H1 (cell line): Measurements from ENCODE around the gene DNAJB8. TPM values are rescaled to one million over a fixed set of nuclear protein-coding genes. Genes with fewer than 3 reads are reported as not detected.

ENCODE experiments used
- CTCF ChIA-PET: fragments of 300-600 bp; sonication (Branson Sonifier 250); formaldehyde crosslinking; loops from one replicate; lab custom pipeline; 2021; ENCODE audit not compliant: partially characterized antibody; lab: Charles Lee
- POLR2A ChIA-PET: fragments of 300-600 bp; sonication (Branson Sonifier 250); formaldehyde crosslinking; loops from one replicate; lab custom pipeline; 2021; ENCODE audit warnings: inconsistent platforms; ENCODE audit not compliant: partially characterized antibody; lab: Charles Lee
- DNase-seq, 2 experiments: peaks; one replicate each; pipeline versions ENCODE4 v3.0.0 to v3.0.0-alpha.2; 2010 to 2022; ENCODE audit warnings: low spot score in 2 of 2, low read depth in 1 of 2, mixed read lengths in 1 of 2
- FAIRE-seq: peaks from 2 replicates; lab custom pipeline; 2011; peaks lifted over from hg19 to GRCh38; lab: Jason Lieb, UNC
- H2AFZ ChIP-seq: 2 replicates; pipeline ENCODE4 v1.8.1; 2012; ENCODE audit warnings: low read length, inconsistent platforms
- H2AK5ac ChIP-seq: 2 replicates; pipeline ENCODE4 v1.6.1; 2013; ENCODE audit warnings: low read depth, low read length
- H2BK120ac ChIP-seq: replicated peaks from 2 replicates; pipeline ENCODE3; 2013; ENCODE audit warnings: low read depth, low read length, inconsistent platforms
- H2BK12ac ChIP-seq: 2 replicates; pipeline ENCODE4 v1.6.1; 2013; ENCODE audit warnings: low read depth, low read length
- H2BK15ac ChIP-seq: 2 replicates; pipeline ENCODE4 v1.6.1; 2013; ENCODE audit warnings: low read length
- H2BK20ac ChIP-seq: 2 replicates; pipeline ENCODE4 v1.6.1; 2013; ENCODE audit warnings: low read length
- H2BK5ac ChIP-seq: 2 replicates; pipeline ENCODE4 v1.6.1; 2013; ENCODE audit warnings: low read depth, low read length
- H3K14ac ChIP-seq: 2 replicates; pipeline ENCODE4 v1.6.1; 2013; ENCODE audit warnings: inconsistent platforms; ENCODE audit not compliant: insufficient read length
- H3K18ac ChIP-seq: 2 replicates; pipeline ENCODE4 v1.6.1; 2013; ENCODE audit warnings: low read length; ENCODE audit errors: extremely low read depth
- H3K23ac ChIP-seq: 2 replicates; pipeline ENCODE4 v1.6.1; 2013; ENCODE audit warnings: inconsistent platforms; ENCODE audit not compliant: insufficient read length
- H3K23me2 ChIP-seq: 2 replicates; pipeline ENCODE4 v1.6.1; 2013; ENCODE audit warnings: low read depth, low read length
- H3K27ac ChIP-seq: 2 replicates; pipeline ENCODE4 v1.6.1; 2011; ENCODE audit warnings: low read depth, low read length, inconsistent platforms
- H3K27me3 ChIP-seq, 4 experiments: replicated peaks in 1 of 4; 1 replicate in 1 of 4; 2 replicates in 3 of 4; pipeline versions ENCODE4 v1.6.1 to v1.8.1; 2011 to 2013; ENCODE audit warnings: low read length in 3 of 4, mild to moderate bottlenecking in 3 of 4, inconsistent platforms in 2 of 4, mixed read lengths in 2 of 4, moderate library complexity in 1 of 4; ENCODE audit not compliant: control insufficient read depth in 3 of 4, insufficient read depth in 3 of 4; ENCODE audit errors: extremely low read depth in 1 of 4
- H3K36me3 ChIP-seq, 4 experiments: 2 replicates each; pipeline versions ENCODE4 v1.6.1 to v1.8.1; 2011 to 2013; ENCODE audit warnings: mild to moderate bottlenecking in 4 of 4, low read length in 3 of 4, moderate library complexity in 2 of 4, control low read depth in 1 of 4, inconsistent platforms in 1 of 4; ENCODE audit not compliant: insufficient read depth in 4 of 4, control insufficient read depth in 2 of 4
- H3K4ac ChIP-seq: replicated peaks from 2 replicates; pipeline ENCODE3; 2013; ENCODE audit warnings: low read length, low read depth, mixed read lengths, inconsistent platforms; ENCODE audit not compliant: insufficient read length
- H3K4me1 ChIP-seq, 4 experiments: replicated peaks in 1 of 4; 1 replicate in 1 of 4; 2 replicates in 3 of 4; pipeline versions ENCODE4 v1.6.1 to v1.8.1; 2011 to 2013; ENCODE audit warnings: low read length in 3 of 4, inconsistent platforms in 2 of 4, mixed read lengths in 1 of 4; ENCODE audit not compliant: insufficient read depth in 4 of 4, control insufficient read depth in 3 of 4
- H3K4me2 ChIP-seq, 2 experiments: 2 replicates each; pipeline versions ENCODE4 v1.6.1 to v1.8.1; 2011 to 2013; ENCODE audit warnings: low read depth in 2 of 2, low read length in 2 of 2, control low read depth in 1 of 2, inconsistent platforms in 1 of 2, mild to moderate bottlenecking in 1 of 2; ENCODE audit not compliant: insufficient read depth in 1 of 2
- H3K4me3 ChIP-seq, 4 experiments: fragments of 200-600, 300-600 bp in 1 of 4; sonication (generic), shearing (Covaris generic), sonication (Bioruptor Twin) in 1 of 4; 2 replicates each; pipeline versions ENCODE4 v1.5.1 to v1.8.1; 2011 to 2016; ENCODE audit warnings: low read length in 4 of 4, low read depth in 3 of 4, control low read depth in 2 of 4, inconsistent platforms in 2 of 4, mild to moderate bottlenecking in 2 of 4, mixed read lengths in 1 of 4, moderate library complexity in 1 of 4; ENCODE audit not compliant: insufficient read depth in 2 of 4; ENCODE audit errors: extremely low read depth in 1 of 4
- H3K56ac ChIP-seq: replicated peaks from 2 replicates; pipeline ENCODE3; 2013; ENCODE audit warnings: low read depth, mild to moderate bottlenecking, mixed read lengths, low read length, inconsistent platforms; ENCODE audit not compliant: insufficient read length
- H3K79me1 ChIP-seq: 2 replicates; pipeline ENCODE4 v1.6.1; 2013; ENCODE audit warnings: low read depth, low read length, control low read depth
- H3K79me2 ChIP-seq, 2 experiments: 2 replicates each; pipeline versions ENCODE4 v1.6.1 to v1.8.1; 2012 to 2013; ENCODE audit warnings: low read length in 2 of 2, mild to moderate bottlenecking in 2 of 2, inconsistent platforms in 1 of 2; ENCODE audit not compliant: insufficient read depth in 2 of 2, control insufficient read depth in 1 of 2
- H3K9ac ChIP-seq, 4 experiments: replicated peaks in 1 of 4; 1 replicate in 1 of 4; 2 replicates in 3 of 4; pipeline versions ENCODE4 v1.6.1 to v1.8.1; 2011 to 2013; ENCODE audit warnings: low read depth in 3 of 4, low read length in 3 of 4, control low read depth in 2 of 4, mild to moderate bottlenecking in 2 of 4, moderate library complexity in 2 of 4, inconsistent platforms in 1 of 4; ENCODE audit errors: extremely low read depth in 1 of 4
- H3K9me3 ChIP-seq, 2 experiments: 2 replicates each; pipeline versions ENCODE4 v1.6.1 to v1.8.1; 2012 to 2013; ENCODE audit warnings: mild to moderate bottlenecking in 2 of 2, moderate library complexity in 2 of 2, control low read depth in 1 of 2, inconsistent platforms in 1 of 2, low read depth in 1 of 2, low read length in 1 of 2, mixed read lengths in 1 of 2; ENCODE audit not compliant: insufficient read depth in 2 of 2
- H4K20me1 ChIP-seq, 2 experiments: replicated peaks in 1 of 2; 2 replicates each; pipeline versions ENCODE3 to v1.8.1; 2011 to 2013; ENCODE audit warnings: inconsistent platforms in 2 of 2, low read length in 2 of 2, mild to moderate bottlenecking in 1 of 2; ENCODE audit not compliant: insufficient read depth in 2 of 2, control insufficient read depth in 1 of 2
- H4K5ac ChIP-seq: 2 replicates; pipeline ENCODE4 v1.6.1; 2013; ENCODE audit warnings: low read length, low read depth, mixed read lengths, inconsistent platforms; ENCODE audit not compliant: insufficient read length
- H4K8ac ChIP-seq: 2 replicates; pipeline ENCODE4 v1.8.0; 2013; ENCODE audit warnings: mild to moderate bottlenecking, moderate library complexity, low read length, inconsistent platforms; ENCODE audit not compliant: insufficient read depth; ENCODE audit errors: extremely low read depth
- H4K91ac ChIP-seq: replicated peaks from 2 replicates; pipeline ENCODE3; 2013; ENCODE audit warnings: low read length, mixed read lengths, inconsistent platforms; ENCODE audit not compliant: insufficient read length
- CBX8 ChIP-seq: fragments of 300-800, 300-1000 bp; sonication (generic); IDR thresholded peaks from 2 replicates; pipeline ENCODE4 v1.7.1; 2016; ENCODE audit warnings: low read depth, low read length, borderline replicate concordance
- TEAD4 ChIP-seq: IDR thresholded peaks from 2 replicates; pipeline ENCODE4 v1.6.1; 2012; ENCODE audit warnings: low read depth, low read length, inconsistent platforms, mixed read lengths
- WGBS, 2 experiments: shearing (Covaris generic) in 1 of 2; methylation state at CpG; one replicate each; pipeline versions ENCODE4 v1.1.6 to v1.1.7; 2013 to 2015; ENCODE audit warnings: low lambda C conversion rate in 2 of 2, mixed read lengths in 2 of 2, inconsistent platforms in 1 of 2, low coverage in 1 of 2, missing lambda C conversion rate in 1 of 2; ENCODE audit not compliant: insufficient replicate concordance in 2 of 2, insufficient coverage in 1 of 2, insufficient read length in 1 of 2; ENCODE audit errors: extremely low coverage in 1 of 2, missing lambda C conversion rate in 1 of 2; 5-methylcytosine and 5-hydroxymethylcytosine counted together
- polyA plus RNA-seq, 7 experiments: library from polyadenylated mRNA; depleted of rRNA in 3 of 7; stranded (reverse) in 5 of 7; unstranded in 2 of 7; fragments of >200 nt in 5 of 7; fragments of 200-250 nt in 2 of 7; gene quantifications; 1 replicate in 5 of 7; 2 replicates in 1 of 7; 4 replicates in 1 of 7; pipeline versions ENCODE4 v1.2.1 to v1.2.3, GENCODE V29; 2011 to 2013; ENCODE audit warnings: missing spikeins in 2 of 7, mixed read lengths in 2 of 7
- total RNA-seq: library from RNA; stranded (reverse); fragmentation: NEBNext Ultra II Directional; extraction: Animal tissue kit (Norgen Biotek cat#: 25700); gene quantifications from 2 replicates; pipeline ENCODE4 v1.2.1, GENCODE V29; 2021

DNAJB8 gene
- total and polyA plus RNA-seq, 2 of the 8 experiments (the other 6 are each of a cell fraction or from before 2014, with no cell fraction given) = not detected

DNA sequence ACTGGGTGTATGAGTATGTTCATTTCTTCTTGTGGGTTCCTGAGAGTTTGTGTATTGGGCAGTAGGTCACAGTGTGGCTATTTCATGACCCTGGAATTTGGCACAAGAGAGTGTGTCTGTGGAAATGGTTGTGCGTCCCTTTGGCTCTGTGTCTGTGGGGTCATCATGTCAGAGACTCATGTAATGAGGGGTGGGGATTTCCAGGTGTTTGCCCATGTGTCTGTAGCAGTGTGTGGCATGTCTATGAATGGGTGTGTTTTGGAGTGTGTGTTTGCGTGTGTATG, 27.6 kb upstream of the DNAJB8 start:
- H3K36me3 ChIP-seq = peaks cover 0 to 7% (median 0%) of the 10 kb centered on the region in 4 experiments; a peak in 1 of 8 replicates
- TF ChIP-seq CBX8 (0 out of 2 replicates have a peak, but pooled peaks have one; percentile 37), TEAD4 (no peak)
- 0 out of 2 replicates have a peak overlapping the region, but pooled peaks have one; percentile 5 for H2BK5ac ChIP-seq
- FAIRE-seq = no peak
- peaks cover 8% of the 10 kb centered on the region; the same call in 1 of the 2 replicates for H3K23me2 ChIP-seq
- H2BK12ac ChIP-seq = no peak overlapping the region
- peak overlapping the region; percentile 13; the same call in 1 of the 2 replicates for H3K18ac ChIP-seq
- POLR2A ChIA-PET = no interaction called here
- CTCF ChIA-PET = interaction anchor here (1.2 to 5.7 kb wide), 2 partner anchors 30 to 69 kb away, joined by 4 to 83 read pairs; no protein-coding TSS in a partner anchor
- no peak overlapping the region for H4K5ac ChIP-seq
- 0 out of 2 replicates have a peak overlapping the region, but pooled peaks have one; percentile 34 for H2BK20ac ChIP-seq
- no peak overlapping the region for H3K23ac ChIP-seq
- no peak for DNase-seq
- WGBS, 2 experiments = 77% methylated on average over 2 of the region's 2 CpGs; no CpG with 5 or more reads in 1 of the 2 experiments
- H3K4me1 ChIP-seq = peaks cover 0 to 63% (median 38%) of the 10 kb centered on the region in 4 experiments; a peak in 6 of 7 replicates
- H4K20me1 ChIP-seq = peaks cover 7 to 29% of the 10 kb centered on the region in 2 experiments
- peak overlapping the region in 1 of 2 experiments; percentile 63; a peak in 1 of 4 replicates for H3K4me2 ChIP-seq
- H2BK120ac ChIP-seq = no peak overlapping the region
- no peak overlapping the region for H3K4me3 ChIP-seq
- H3K79me2 ChIP-seq = no peaks in the 10 kb centered on the region
- H3K27ac ChIP-seq = no peak overlapping the region
- no peak overlapping the region for H3K9ac ChIP-seq
- no peak overlapping the region for H4K91ac ChIP-seq
- no peak overlapping the region for H4K8ac ChIP-seq
- peak overlapping the region; percentile 53; the same call in 1 of the 2 replicates for H2BK15ac ChIP-seq
- peaks cover 81 to 99% (median 97%) of the 10 kb centered on the region in 4 experiments for H3K27me3 ChIP-seq
- no peak overlapping the region for H3K56ac ChIP-seq
- H3K14ac ChIP-seq = no peak overlapping the region
- peak overlapping the region; percentile 43; the same call in 1 of the 2 replicates for H2AK5ac ChIP-seq
- no peak overlapping the region for H3K4ac ChIP-seq
- H2AFZ ChIP-seq = no peak overlapping the region
- H3K79me1 ChIP-seq = no peaks in the 10 kb centered on the region
- no peaks in the 10 kb centered on the region; a peak in 1 of 4 replicates for H3K9me3 ChIP-seq
